ENCODE results near the gene RSRP1. TPM values are rescaled to one million over a fixed set of nuclear protein-coding genes. Genes with fewer than 3 reads are reported as not detected.

Gene RSRP1
- total and polyA plus RNA-seq, 2 of the 4 experiments (the other 2 are of a cell fraction): 71.0 TPM

DNA sequence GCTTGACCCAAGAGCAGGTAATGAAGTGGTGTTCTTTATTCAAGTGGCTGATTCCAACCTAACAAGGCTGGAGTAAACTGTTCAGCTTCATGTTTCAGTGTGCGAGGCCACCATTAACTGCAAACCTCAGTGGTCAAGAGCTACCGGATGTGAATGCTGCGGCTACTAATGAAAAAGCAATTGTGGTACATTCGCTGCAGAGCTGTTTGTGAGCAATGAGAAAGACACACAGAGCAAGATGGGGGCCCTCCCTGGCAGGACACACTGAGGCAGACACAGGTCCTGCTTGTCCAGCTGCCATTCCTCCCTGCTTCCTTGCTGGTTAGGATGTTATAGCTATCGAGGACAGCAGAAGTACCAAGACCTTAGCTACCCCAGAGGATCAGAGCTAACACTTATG lies 41.1 kb downstream of the RSRP1 start:
- H4K5ac ChIP-seq (ENCODE audit: low read depth, low read length): no peak overlapping the region
- H2AK5ac ChIP-seq (ENCODE audit: low read depth, low read length): no peak overlapping the region
- dilution Hi-C loops (cut with HindIII; ENCODE audit: low sequenced_read_pairs, unreplicated experiment) (loop anchor here (25.0 kb wide), 1 partner anchor 544 kb away; no protein-coding TSS in a partner anchor), in situ Hi-C loops (cut with MboI; ENCODE audit: low sequenced_read_pairs) (loop anchor here (10.0 kb wide), 3 partner anchors 271 to 541 kb away; partner anchors contain the start of gene RUNX3), intact Hi-C loops (cut with micrococcal nuclease) (no loop called here)
- no peak overlapping the region for H3K18ac ChIP-seq (ENCODE audit: low read depth, low read length)
- no peak for TF ChIP-seq CEBPB (IDR thresholded peaks at IDR 0.05; ENCODE audit: low read depth, low read length)
- TF ChIP-seq, protein P1, sequence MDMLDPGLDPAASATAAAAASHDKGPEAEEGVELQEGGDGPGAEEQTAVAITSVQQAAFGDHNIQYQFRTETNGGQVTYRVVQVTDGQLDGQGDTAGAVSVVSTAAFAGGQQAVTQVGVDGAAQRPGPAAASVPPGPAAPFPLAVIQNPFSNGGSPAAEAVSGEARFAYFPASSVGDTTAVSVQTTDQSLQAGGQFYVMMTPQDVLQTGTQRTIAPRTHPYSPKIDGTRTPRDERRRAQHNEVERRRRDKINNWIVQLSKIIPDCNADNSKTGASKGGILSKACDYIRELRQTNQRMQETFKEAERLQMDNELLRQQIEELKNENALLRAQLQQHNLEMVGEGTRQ (IDR thresholded peaks at IDR 0.05; ENCODE audit: low read depth, low read length): no peak
- TF ChIP-seq POLR2A (IDR thresholded peaks at IDR 0.05; ENCODE audit: low read depth, low read length): no peak
- TF ChIP-seq FOS (IDR thresholded peaks at IDR 0.05; ENCODE audit: low read depth, low read length): no peak
- TF ChIP-seq RFX5 (IDR thresholded peaks at IDR 0.05; ENCODE audit: low read depth, low read length): no peak
- TF ChIP-seq MAZ (IDR thresholded peaks at IDR 0.05; ENCODE audit: borderline replicate concordance, low read depth, low read length): no peak
- TF ChIP-seq MXI1 (IDR thresholded peaks at IDR 0.05; ENCODE audit: borderline replicate concordance, low read depth, low read length): no peak
- TF ChIP-seq CHD1 (IDR thresholded peaks at IDR 0.05; ENCODE audit: low read depth, low read length): no peak
- TF ChIP-seq BHLHE40 (IDR thresholded peaks at IDR 0.05; ENCODE audit: low read depth, low read length): no peak
- no peak for TF ChIP-seq RCOR1 (IDR thresholded peaks at IDR 0.05; ENCODE audit: insufficient replicate concordance, low read length)
- no peak for TF ChIP-seq MAFK (IDR thresholded peaks at IDR 0.05; ENCODE audit: low read depth, low read length)
- TF ChIP-seq SMC3 (IDR thresholded peaks at IDR 0.05; ENCODE audit: low read depth, low read length): no peak
- no peak for DNase-seq
- H3K4me1 ChIP-seq (ENCODE audit: control insufficient read depth, insufficient read depth, low read length): no peaks in the 10 kb centered on the region
- no peak overlapping the region for H3K23ac ChIP-seq (ENCODE audit: low read depth, low read length)
- no peaks in the 10 kb centered on the region for H3K79me1 ChIP-seq (ENCODE audit: low read depth in 1 of 2, low read length in 2 of 2)
- no peak overlapping the region for H4K8ac ChIP-seq (ENCODE audit: low read depth in 2 of 2, low read length in 2 of 2)
- no peak overlapping the region for H3K4ac ChIP-seq (ENCODE audit: low read depth, low read length)
- H2BK20ac ChIP-seq (ENCODE audit: low read depth, low read length): no peak overlapping the region
- no peak overlapping the region for H3K4me3 ChIP-seq (ENCODE audit: insufficient read depth, low read depth, low read length)
- no peaks in the 10 kb centered on the region for H3K36me3 ChIP-seq (ENCODE audit: control insufficient read depth, insufficient read depth, low read length)
- H2AK9ac ChIP-seq (replicated peaks; ENCODE audit: low read depth, low read length, poor library complexity): peak overlapping the region; percentile 82
- H3K9ac ChIP-seq (ENCODE audit: low read depth, low read length): no peak overlapping the region
- ChIA-PET CTCF (interaction anchor here (0.6 kb wide), 1 partner anchor 525 kb away, joined by 7 read pairs; no protein-coding TSS in a partner anchor), POLR2A (ENCODE audit: unreplicated experiment) (no interaction called here)
- H3K27ac ChIP-seq (ENCODE audit: insufficient read depth, low read length): no peak overlapping the region
- no peaks in the 10 kb centered on the region for H3K9me3 ChIP-seq (ENCODE audit: control insufficient read depth, insufficient read depth, low read length)
- H4K20me1 ChIP-seq (ENCODE audit: insufficient read depth, low read length): no peaks in the 10 kb centered on the region
- no TSS peak for BruUV-seq (replicated peaks)
- no peak overlapping the region for H3K56ac ChIP-seq (ENCODE audit: extremely low read depth, insufficient read depth, low read length)
- no peak for ATAC-seq (ENCODE audit: low read depth)
- no peak overlapping the region for H3K14ac ChIP-seq (replicated peaks; ENCODE audit: low read depth, low read length)
- no peaks in the 10 kb centered on the region for H3K9me1 ChIP-seq (ENCODE audit: insufficient read depth, low read length)
- H3K4me2 ChIP-seq (ENCODE audit: low read depth, low read length): no peak overlapping the region
- H3K27me3 ChIP-seq (ENCODE audit: control insufficient read depth, insufficient read depth, low read length): peaks cover 44% of the 10 kb centered on the region
- H2BK120ac ChIP-seq (ENCODE audit: low read depth, low read length): no peak overlapping the region
- H2AFZ ChIP-seq (replicated peaks; ENCODE audit: low read length, poor library complexity): peak overlapping the region; percentile 65
- H2BK15ac ChIP-seq (ENCODE audit: low read depth, low read length): no peak overlapping the region
- no peak overlapping the region for H2BK5ac ChIP-seq (ENCODE audit: low read depth, low read length, poor library complexity, severe bottlenecking)
- 60% methylated on average over 1 of the region's 5 CpGs; no CpG with 5 or more reads in 1 of the 2 experiments for WGBS, 2 experiments (ENCODE audit: extremely low coverage in 2 of 2, insufficient read length in 1 of 2)
- H4K91ac ChIP-seq (ENCODE audit: insufficient read depth, low read depth, low read length): no peak overlapping the region
